ENCODE measurements around the gene HACD4.

Gene HACD4, protein sequence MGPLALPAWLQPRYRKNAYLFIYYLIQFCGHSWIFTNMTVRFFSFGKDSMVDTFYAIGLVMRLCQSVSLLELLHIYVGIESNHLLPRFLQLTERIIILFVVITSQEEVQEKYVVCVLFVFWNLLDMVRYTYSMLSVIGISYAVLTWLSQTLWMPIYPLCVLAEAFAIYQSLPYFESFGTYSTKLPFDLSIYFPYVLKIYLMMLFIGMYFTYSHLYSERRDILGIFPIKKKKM

DNA sequence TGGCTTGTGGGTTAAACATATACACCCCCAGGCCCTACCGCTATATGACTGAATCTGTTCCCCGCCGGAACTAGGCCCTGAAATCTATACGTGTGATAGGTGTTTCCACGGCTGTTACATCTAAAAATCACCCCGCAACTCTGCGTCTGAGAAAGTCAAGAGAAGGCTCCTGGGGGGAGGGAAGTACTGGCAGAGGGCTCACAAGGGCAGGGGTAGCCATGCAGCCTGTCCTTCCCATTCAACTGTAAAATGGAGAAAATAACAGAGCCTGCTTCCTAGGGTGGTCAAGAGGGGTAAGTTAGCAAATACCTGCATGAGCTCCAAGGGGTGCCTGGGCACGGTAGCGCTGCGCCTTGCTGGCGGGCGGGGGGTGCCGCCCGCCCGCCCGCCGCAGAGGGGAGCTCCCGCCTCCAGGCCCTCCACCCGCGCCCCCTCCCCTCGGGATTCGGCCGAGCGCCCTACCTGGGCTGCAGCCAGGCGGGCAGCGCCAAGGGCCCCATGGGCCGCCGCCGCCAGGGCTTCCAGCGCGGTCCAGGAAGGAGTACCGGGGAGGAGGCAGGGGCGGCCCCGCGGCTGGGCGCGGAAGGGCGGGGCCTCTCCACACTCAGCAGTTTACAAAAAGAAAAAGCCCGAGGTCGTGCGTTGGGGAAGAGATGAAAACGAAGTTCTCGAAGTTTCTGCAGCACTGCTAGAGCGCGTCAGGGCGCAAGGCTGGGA, at the start of gene HACD4:
Gene HACD4, minus strand, starts transcription at position 550 of the 717 bp plus-strand sequence. Its CDS starts 50 bp downstream, at position 500.
- peak; percentile 82 for DNase-seq

DNA sequence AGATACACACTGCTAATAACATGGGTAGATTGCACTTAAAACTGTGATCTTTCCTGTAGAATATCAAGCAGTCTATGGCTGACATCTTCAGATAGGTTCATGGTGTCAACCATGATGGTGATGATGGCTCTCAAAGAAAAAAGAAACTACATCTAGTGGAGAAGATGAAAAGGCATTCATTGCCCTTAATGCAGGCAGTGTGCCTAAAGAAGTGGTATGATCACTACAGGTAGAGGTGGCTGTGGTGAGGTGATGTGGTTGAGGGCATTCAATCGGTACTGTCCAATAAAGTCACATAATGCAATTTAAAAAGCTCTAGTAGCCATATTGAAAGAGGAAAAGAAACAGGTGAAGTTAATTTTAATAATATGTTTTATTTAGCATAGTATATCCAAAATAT, 49.4 kb upstream of the HACD4 start:
- no peak for DNase-seq

DNA sequence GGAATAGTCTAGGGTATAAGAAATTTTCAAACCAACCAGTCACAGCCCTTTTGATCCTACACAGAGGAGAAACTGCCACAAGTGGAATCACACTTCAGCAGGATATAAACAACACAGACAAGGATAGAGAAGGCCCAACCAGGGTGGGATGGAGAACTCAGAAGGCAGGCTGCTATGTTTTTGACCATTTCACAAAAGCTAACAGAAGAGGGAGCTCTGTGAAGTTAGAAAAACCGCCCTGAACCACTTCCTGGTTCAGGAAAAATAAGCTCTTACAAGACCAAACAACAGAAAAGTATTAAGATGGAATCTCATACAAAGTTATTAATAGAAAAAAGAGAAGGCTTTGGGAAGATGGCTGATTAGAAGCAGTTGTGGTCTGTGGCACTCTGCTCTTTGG, 47.3 kb upstream of the HACD4 start:
- peak; percentile 67 for DNase-seq

DNA sequence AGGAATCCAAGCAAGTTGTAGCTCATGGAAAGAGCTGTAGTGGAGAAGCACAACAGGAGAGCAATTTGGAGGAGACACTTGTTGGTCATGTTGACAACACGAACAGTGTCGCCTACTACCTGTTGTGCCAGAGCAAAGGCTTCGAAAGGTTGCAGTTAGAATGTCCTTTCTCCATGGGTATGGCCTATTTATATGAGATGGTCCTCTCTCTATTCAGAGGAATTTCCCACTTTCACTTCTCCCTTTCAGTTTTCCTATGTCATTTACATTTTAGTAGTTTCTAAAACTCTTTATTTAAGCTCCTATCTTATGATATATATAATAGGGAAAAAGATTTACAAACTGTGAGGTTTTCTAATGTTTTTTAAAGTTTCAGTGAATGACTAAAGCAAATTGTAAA, 46.3 kb upstream of the HACD4 start, which contains the start of gene IFNB1:
Gene IFNB1, minus strand, starts transcription at position 162 of the 400 bp plus-strand sequence. Its CDS starts 73 bp downstream, at position 89.
- no peak for DNase-seq

DNA sequence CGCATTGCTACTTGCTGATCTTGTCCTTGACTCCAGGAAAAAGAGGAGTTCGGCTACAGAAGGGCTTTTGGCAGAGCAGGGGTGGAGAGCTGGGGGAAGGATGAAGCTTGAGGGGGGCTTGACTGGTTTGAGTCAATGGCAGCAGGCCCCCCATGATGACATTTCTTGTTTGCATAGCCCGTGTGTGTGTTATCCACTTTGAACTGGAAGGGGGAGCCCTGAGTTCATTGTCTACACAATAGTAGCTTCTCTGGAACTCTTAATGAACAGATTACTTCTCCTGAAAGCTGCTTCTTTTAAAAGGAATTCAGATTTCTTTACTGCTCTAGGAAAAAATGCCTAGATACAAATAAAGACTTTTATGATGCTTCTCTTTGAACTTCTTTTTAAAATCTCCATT, 44.0 kb upstream of the HACD4 start:
- no peak for DNase-seq

DNA sequence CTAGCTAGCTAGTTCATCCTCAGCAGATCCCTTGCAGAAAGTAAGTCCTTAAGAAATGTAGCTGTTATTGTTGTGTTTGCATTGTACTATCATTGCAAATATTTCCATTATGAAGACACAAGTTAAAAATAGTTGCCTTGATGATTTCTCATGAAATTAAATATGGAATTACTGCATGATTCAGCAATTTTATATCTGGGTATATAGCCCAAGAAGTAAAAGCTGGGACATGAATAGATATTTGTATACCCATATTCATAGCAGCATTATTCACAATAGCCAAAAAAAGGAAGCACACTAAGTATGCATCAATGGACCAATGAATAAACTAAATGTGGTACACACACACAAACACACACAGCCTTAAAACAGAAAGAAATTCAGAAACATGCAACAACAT, 39.5 kb upstream of the HACD4 start:
- DNase-seq = no peak

DNA sequence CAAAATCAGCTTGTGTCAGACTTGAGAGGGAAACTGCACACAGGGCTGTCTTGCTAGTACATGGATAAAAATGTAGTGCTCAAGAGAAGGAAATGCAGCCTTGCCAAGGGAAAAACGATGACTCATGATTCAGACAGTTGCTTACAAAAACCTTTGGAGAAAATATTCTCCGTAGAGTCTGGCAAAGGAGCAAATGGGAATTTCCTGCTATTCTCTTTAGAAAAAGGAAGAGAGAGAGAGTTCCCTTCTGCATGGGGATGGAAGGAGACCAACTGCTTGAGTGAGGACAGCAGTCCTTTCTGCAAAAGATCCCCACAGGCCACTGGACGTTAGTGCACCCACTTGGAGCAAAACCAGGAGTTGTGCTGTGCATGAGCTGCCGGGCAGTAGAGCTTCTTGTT, 38.7 kb upstream of the HACD4 start:
- DNase-seq = peak; percentile 86

DNA sequence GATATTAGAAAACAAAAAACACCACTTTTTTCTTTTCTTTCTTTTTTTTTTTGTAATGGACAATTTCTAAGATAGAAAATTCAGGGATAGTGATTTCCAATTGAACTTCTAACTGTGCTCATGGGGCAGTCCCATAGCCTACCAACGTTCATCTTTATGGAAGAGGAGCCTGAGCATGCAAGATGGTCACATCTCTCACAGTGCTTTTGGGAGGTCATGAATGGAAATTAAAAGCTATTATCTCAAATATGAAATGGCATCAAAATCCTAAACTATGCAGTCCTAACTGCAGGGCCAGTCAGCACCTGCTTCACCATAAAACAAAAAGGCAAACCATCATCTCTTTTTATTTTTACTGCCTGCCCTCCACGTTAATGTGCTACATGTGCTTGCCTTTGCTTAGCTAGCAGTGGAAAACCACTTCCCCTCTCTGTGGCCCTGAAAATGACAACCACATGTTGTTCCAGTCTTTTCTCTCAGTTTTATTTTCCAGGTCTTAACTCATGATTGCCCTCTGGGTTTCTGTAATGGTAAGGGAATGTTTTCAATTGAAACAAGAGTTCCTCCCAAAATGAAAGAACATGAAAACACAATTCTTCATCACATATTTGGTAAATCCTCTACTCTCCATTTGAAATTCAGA, 29.6 kb upstream of the HACD4 start:
- DNase-seq = no peak

DNA sequence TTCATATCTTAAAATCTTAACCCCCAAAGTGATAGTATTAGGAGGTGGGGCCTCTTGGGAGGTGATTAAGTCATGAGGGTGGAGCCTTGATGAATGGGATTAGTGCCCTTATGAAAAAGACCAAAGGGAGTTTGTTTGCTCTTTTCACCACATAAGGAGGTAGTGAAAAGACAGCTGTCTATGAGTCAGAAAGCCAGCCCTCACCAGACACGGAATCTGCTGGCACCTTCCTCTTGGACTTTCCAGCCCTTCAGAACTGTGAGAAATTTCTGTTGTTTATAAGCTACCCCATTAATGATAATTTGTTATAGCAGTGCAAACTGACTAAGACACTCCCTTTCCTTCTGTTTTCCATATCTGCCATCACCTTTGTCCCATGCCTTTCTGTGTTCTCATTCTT, 25.5 kb upstream of the HACD4 start:
- DNase-seq = no peak

DNA sequence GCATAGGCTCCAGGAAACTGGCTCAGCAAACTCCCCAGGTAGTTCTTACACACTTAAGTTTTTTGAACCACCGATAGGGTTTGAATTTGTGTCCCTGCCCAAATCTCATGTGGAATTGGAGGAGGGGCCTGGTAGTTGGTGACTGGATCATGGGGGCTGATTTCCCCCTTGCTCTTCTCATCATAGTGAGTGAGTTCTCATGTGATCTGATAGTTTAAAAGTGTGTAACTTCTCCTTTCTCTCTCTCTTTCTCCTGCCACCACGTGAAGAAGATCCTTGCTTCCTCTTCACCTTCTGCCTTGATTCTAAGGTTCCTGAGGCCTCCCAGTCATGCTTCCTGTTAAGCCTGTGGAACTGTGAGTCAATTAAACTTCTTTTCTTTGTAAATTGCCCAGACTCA, 22.4 kb upstream of the HACD4 start:
- DNase-seq = no peak

DNA sequence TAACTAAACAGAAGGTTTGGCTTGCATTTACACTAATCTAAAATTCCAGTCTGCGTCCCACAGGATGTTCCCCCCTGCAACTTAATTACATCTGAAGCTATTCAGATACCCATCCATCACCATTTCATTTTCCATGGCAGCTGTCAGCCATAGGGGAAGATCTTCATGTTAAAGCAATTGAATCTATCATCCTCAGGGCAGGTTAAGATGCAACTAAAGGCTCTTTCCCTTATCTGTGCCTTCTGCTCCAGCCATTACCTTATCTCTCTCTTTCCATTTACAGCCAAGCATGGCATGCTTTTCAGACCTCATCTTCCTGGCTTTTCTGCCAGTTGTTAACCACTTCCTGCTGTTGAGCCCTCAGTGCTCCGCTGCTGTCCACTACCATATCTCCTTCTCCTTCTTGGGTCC, 15.8 kb upstream of the HACD4 start:
- peak; percentile 94 for DNase-seq

DNA sequence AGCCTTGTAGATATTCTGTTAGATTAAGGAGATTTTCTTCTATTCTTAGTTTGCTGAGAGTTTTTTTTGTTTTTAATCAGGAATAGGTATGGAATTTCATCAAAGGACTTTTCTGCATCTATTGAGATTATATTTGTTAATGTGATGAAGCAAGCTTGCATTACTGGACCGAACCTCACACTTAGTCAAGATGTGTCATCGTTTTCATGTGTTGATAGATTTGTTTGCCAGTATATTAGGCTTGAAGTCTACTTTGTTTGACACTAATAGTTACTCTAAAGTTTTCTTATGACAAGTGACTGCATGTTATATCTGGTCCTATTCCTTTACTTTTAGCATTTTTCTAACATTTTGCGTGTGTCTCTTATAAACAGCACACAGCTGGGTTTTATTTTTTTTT, 12.4 kb upstream of the HACD4 start:
- no peak for DNase-seq

DNA sequence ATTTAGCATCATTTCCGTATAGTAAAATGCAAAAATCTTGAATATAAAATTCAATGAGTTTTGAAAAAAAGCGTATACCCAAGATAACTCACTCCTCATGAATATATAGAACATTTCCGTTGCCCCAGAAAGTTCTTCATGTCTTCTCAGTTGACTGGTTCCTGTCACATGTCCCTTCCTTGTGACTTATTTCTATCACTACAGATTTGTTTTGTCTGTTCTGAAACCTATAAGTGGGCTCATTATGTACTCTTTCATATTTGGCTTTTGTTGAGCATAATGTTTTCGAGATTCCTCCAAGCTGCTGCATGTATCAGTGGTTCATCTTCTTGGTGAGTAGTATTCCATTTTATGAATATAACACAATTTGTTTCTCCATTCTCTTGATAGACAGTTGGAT, 11.0 kb upstream of the HACD4 start:
- DNase-seq = no peak

DNA sequence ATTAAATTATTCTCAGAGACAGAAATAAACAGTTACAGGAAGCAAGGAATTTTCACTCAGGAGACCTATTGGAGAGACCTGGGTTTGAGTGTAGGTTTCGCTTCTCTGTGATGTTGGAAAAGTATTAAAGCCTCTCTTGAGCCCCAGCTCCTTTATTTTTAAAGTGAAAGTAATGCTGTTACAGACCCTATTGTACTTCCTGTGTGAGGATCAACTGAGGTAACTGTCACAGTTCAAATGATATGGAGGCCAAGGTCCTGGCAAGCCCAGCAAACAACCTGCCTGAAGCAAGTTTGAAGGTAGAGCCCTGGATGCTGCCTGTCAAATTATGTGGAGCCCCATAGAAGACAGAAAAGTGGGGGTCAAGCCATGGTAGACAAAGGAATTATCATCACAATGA, 7.9 kb upstream of the HACD4 start:
- no peak for DNase-seq

DNA sequence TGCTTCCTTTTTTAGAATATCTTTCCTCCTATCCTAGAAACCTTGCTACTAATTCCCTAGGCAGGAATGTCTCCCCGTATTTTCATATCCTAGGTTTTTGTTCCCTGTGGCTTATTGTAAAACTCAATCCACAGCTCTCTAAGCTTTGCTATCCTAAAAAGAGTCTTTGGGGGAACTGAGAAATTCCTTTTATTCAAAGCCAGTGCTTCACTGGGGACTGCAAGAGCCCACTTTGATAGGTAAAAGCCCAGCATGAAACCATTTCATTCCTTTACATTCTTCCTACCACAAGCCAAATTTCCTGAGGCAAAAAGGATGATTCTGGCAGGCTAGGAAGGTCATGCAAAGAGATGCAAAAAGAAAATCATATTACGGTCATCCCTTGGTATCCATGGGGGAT, 5.8 kb upstream of the HACD4 start:
- no peak for DNase-seq

DNA sequence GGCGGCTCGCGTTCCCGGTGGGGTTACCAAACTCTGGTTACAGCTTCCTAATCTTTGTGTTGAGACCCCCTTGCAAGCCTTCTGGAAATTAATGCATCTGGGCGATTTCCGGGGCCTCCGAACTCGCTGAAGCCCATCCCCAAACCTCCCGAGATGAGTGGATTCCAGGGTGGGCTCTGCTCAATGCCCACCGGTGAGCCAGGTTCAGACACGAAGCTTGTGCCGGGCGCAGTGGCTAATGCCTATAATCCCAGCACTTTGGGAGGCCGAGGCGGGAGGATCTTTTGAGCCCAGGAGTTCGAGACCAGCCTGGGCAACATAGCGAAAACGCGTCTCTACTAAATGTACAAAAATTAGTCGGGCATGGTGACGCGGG, 356 bp upstream of the HACD4 start:
- no peak for DNase-seq

DNA sequence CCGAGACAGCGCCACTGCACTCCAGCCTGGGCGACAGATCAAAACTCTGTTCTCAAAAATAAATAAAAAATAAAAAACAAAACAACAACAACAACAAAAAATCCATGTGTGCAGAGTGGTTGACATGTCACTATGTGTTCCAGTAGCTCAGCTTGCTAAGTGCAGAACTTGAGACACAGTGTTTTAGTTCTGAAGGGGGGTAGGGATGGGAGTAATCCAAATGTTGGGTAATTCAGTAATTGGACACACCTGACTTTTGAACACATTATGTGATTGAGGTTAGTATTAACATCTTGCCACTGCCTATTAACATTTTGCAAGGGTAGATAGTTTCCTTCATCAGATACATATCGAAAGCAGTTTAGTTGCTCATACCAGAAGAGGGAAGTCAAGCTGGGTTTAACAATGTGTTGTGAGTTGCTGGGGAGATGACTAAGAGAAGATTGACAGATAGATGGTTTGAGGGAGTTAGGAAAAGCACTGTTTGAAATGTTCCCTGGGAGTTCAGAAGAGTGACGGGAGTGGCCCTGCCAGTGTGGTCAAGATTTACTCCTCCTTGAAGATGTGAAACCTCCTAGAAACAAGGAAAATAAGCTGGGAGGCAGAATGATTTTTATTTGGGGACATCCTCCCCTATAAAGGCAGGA, 928 bp downstream of the HACD4 start:
- DNase-seq = peak; percentile 76

DNA sequence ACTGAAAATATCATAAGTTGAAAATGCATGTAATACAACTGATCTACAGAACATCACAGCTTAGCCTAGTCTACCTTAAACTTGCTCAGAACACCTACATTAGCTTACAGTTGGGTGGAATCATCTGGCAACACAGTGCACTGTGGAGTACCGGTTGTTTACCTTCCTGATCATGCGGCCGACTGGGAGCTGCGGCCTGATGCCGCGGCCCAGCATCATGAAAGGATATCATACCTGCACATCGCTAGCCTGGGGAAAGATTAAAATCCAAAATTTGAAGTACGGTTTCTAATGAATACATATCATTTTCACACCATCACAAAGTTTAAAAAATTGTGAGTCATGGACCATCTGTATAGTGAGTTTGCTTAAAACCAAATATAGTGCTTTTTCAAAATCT, 1.8 kb downstream of the HACD4 start:
- no peak for DNase-seq

DNA sequence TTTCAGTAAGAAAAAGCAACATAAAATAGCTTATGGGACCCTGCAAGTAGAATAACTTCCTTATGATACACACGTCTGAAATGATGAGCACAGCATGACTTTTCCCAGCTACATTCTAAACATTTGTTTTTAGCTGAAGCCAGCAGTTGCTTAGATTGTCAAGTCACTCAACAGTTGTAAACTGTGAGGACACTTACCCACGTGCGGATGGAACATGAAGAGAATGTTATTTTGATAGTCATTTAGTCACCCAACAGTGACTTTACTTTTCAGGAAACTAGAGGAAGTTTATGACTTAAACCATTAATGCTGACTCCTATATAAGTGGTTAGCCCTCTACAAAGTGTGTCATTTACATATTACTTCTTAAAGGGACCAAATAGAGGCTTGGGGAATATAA, 3.0 kb downstream of the HACD4 start:
- no peak for DNase-seq

DNA sequence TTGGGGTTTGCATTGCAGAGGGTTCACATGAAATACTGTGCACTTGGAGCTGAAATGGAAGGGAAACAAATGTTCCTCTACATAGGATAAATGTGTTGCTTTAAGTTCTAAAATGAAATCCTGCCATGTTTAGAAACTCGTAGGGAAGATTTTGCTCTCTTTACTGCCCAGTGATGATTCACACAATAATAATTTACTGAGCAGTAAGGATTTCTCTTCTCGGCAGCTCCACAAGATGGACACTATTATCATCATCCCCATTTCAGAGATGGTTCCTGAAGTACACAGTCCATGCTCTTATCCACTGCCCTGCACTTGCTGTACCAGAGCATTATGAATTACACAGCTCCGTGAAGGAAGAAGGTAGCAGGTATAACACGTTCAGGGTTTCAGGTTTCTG, 4.1 kb downstream of the HACD4 start:
- DNase-seq = no peak

DNA sequence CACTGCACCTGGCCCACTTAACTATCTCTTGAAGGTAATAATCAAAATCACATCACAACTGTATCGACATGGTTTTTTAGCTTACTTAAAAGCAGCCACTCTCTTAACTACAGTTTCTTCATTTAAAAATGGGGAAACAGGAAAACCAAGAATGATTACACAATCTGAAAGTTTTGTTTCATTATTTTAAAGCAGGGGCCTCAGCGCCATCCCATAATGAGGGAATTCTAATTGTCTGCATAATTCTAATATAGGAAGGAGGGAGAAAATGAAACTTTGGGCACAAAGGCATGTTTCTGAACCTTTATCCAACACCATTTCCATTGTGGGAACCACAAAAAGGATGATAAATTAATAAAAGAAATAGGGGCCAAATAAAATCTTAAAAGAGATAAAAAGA, 7.6 kb downstream of the HACD4 start:
- peak; percentile 34 for DNase-seq

DNA sequence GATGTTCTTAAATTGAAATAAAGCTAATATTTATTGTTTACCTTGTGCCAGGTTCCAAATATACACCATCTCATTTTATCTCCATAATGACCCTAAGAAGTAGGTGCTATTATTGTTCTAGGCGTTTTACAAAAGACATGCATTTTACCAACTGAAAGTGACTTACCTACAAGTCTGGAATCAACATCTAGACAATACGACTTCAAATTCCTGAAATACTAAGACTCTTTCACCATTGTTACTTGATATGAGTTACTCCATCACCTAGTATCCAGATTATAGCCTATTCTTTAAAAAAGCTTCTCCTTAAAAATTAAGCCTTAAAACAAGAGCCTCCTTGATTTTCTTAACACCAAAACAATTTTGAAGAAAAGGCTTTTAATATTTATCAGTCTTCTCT, 13.3 kb downstream of the HACD4 start:
- DNase-seq = no peak

DNA sequence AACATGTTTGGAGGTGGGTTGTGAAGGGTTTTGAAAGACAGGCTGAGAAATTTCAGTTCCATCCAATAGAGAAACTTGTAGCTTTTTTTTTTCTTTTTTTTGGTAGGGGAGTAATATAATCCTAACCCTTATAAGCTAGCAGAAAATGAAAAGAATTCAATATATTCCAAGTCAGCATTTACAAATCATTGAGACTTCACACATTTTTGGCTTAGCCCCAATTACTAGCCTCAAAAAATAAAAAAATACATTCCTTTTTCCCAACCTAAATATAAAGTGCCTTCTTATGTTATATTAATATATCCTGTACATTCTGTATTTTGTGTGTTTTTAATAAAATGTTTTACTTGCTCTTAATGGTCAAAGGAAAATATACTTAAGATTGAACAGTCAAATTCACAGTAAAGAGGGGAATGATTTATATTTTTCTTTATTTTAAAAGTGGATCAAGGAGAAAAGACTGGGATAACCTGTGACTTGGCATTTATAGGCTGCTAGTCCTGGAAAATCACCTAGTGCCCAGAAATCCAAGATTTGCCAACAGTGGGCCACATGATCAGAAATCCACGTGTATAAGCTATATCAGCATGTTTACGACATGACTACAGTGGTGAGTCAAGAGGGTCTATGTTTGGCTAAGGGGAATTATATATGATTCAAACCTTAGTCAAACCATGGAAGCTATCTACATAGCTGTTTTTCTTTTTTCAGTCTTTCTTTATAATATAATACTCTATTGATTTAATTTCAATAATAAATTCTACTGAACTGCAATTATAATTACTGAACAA, 14.5 kb downstream of the HACD4 start:
- DNase-seq = no peak
